ENCODE results near the gene RAD1.

DNA sequence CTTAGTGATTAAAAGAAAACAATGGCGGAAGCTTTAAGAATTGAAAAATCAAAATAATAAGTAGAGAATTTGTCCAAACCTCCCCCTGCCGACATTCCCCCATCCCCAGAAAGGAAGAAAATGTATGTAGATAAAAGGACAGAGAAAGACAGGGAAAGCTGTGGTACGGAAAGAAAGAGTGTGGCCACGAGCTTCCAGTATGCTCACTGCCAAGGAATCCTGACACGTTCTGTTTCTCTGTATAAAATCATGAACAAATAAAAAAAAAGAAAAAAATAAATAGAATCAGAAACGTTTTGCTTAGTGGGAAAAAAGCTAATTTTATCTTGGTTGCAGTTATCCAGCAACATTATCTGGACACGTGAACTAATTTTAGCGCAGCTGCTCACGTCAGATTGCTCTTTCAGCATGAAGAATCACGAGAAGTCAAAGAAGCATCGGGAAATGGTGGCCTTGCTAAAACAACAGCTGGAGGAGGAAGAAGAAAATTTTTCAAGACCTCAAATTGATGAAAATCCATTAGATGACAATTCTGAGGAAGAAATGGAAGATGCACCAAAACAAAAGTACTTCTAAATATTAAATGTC, 29.2 kb upstream of the RAD1 start:
- TF ChIP-seq, protein P1, sequence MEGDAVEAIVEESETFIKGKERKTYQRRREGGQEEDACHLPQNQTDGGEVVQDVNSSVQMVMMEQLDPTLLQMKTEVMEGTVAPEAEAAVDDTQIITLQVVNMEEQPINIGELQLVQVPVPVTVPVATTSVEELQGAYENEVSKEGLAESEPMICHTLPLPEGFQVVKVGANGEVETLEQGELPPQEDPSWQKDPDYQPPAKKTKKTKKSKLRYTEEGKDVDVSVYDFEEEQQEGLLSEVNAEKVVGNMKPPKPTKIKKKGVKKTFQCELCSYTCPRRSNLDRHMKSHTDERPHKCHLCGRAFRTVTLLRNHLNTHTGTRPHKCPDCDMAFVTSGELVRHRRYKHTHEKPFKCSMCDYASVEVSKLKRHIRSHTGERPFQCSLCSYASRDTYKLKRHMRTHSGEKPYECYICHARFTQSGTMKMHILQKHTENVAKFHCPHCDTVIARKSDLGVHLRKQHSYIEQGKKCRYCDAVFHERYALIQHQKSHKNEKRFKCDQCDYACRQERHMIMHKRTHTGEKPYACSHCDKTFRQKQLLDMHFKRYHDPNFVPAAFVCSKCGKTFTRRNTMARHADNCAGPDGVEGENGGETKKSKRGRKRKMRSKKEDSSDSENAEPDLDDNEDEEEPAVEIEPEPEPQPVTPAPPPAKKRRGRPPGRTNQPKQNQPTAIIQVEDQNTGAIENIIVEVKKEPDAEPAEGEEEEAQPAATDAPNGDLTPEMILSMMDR (optimal IDR thresholded peaks at IDR 0.05 in 1 of 3, IDR thresholded peaks at IDR 0.05 in 1 of 3, conservative IDR thresholded peaks at IDR 0.05 in 1 of 3; ENCODE audit: extremely low read depth in 1 of 3, insufficient read depth in 2 of 3, low read length in 3 of 3), result no peak
- TF ChIP-seq EZH2 (IDR thresholded peaks at IDR 0.05; ENCODE audit: low read length), result no peak

All from keratinocyte (primary cell).